Measurements from ENCODE around the gene RITA1. TPM values are rescaled to one million over a fixed set of nuclear protein-coding genes. Genes with fewer than 3 reads are reported as not detected.

The RITA1 gene
- total and polyA plus RNA-seq, 2 donors (not counting 1 experiment from before 2014, with no cell fraction given), result 8.1 to 17.9 TPM

DNA sequence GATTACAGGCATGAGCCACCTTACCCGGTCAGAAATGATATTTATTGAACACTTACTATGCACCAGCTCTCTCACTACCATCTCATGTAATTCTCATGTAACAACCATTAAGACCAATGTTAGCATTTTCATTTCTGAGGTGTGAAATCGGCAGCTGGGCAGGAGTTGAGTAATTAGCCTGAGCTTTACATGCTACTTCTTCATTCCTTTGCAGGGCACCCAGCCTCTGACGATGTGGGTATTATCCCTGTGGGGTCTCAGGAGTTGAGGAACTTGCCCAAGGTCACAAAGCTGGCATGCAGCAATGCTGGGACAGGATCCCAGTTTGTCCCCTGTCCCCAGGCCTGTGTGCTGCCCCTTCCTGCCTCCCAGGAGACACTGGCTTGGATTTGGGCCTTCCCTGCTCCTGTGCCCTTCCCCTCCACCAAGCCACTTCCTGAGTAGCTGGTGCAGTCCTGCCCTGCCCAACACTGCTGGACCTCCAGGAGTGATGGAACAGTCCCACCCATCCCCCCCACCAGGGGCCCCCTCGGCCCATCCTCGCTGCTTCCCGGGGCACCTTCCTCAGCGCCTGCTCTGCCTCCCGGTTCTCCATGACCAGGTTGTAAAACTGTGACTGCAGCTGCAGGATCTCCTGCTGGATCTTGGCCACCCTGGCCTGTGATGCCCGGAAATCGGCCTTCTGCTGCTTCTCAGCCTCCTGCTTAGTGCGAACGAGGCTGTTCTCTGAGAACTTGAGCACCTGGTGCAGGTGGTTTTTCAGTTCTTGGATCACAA lies 14.7 kb downstream of the RITA1 start:
- Histone ChIP-seq H3K27me3 (replicated peaks in 1 of 4; ENCODE audit: control extremely low read depth in 1 of 4, control insufficient read depth in 3 of 4, insufficient read depth in 4 of 4, low read length in 3 of 4) (no peaks in the 10 kb centered on the region), H3K9me3 (ENCODE audit: control extremely low read depth in 1 of 3, control insufficient read depth in 2 of 3, insufficient read depth in 1 of 3, low read length in 2 of 3) (peaks cover 0 to 9% (median 0%) of the 10 kb centered on the region in 3 donors), H4K20me1 (ENCODE audit: control insufficient read depth, insufficient read depth, low read length, poor library complexity, severe bottlenecking) (no peaks in the 10 kb centered on the region), H3K79me2 (ENCODE audit: control insufficient read depth, insufficient read depth, low read length) (no peaks in the 10 kb centered on the region), H3K4me3 (ENCODE audit: control extremely low read depth in 1 of 5, extremely low read depth in 1 of 5, insufficient read depth in 1 of 5, low read depth in 2 of 5, low read length in 4 of 5) (no peak overlapping the region), H3K27ac (ENCODE audit: low read length in 2 of 2) (no peak overlapping the region), H2AFZ (ENCODE audit: insufficient read depth, low read depth, low read length, poor library complexity, severe bottlenecking) (no peak overlapping the region), H3K4me2 (replicated peaks; ENCODE audit: low read depth, low read length, poor library complexity, severe bottlenecking) (no peak overlapping the region), H3K9ac (ENCODE audit: low read length) (no peak overlapping the region), H3K36me3 (replicated peaks in 1 of 2; ENCODE audit: control extremely low read depth in 1 of 2, control insufficient read depth in 1 of 2, extremely low read depth in 1 of 2, insufficient read depth in 2 of 2, low read length in 1 of 2) (no peaks in the 10 kb centered on the region), H3K4me1 (ENCODE audit: control insufficient read depth in 2 of 2, insufficient read depth in 2 of 2, low read length in 2 of 2) (peaks cover 18 to 24% of the 10 kb centered on the region in 2 donors)
- DNase-seq, result no peak
- Mint-ChIP-seq H3K27me3 (no peaks in the 10 kb centered on the region), H3K4me1 (peaks cover 38% of the 10 kb centered on the region), H3K9me3 (ENCODE audit: insufficient read depth) (no peaks in the 10 kb centered on the region), H3K4me3 (no peak overlapping the region), H3K27ac (no peak overlapping the region)
- ATAC-seq (ENCODE audit: low read depth), result no peak
- 92% methylated on average over 9 of the region's 12 CpGs for WGBS (ENCODE audit: insufficient coverage)
- ChIA-PET CTCF (interaction anchor here (0.9 to 3.0 kb wide), 6 partner anchors 8 to 35 kb away, joined by 3 to 16 read pairs (median 4); no protein-coding TSS in a partner anchor), POLR2A (interaction anchor here (0.6 to 1.6 kb wide), 6 partner anchors 10 to 57 kb away, joined by 3 to 5 read pairs (median 4); partner anchors contain the start of genes DDX54, RITA1 and TPCN1)
- no peak for TF ChIP-seq EZH2 (IDR thresholded peaks at IDR 0.05; ENCODE audit: borderline replicate concordance, insufficient read depth, low read depth, low read length, poor library complexity, severe bottlenecking)
- TF ChIP-seq, protein P1, sequence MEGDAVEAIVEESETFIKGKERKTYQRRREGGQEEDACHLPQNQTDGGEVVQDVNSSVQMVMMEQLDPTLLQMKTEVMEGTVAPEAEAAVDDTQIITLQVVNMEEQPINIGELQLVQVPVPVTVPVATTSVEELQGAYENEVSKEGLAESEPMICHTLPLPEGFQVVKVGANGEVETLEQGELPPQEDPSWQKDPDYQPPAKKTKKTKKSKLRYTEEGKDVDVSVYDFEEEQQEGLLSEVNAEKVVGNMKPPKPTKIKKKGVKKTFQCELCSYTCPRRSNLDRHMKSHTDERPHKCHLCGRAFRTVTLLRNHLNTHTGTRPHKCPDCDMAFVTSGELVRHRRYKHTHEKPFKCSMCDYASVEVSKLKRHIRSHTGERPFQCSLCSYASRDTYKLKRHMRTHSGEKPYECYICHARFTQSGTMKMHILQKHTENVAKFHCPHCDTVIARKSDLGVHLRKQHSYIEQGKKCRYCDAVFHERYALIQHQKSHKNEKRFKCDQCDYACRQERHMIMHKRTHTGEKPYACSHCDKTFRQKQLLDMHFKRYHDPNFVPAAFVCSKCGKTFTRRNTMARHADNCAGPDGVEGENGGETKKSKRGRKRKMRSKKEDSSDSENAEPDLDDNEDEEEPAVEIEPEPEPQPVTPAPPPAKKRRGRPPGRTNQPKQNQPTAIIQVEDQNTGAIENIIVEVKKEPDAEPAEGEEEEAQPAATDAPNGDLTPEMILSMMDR (IDR thresholded peaks at IDR 0.05), result no peak
- intact Hi-C loops (cut with micrococcal nuclease), result loop anchor here (10.0 kb wide), 1 partner anchor 1765 kb away; no protein-coding TSS in a partner anchor
